Dermis microvascular lymphatic vessel endothelial cell (primary cell): ENCODE measurements around the gene NHLRC4. TPM values are rescaled to one million over a fixed set of nuclear protein-coding genes. Genes with fewer than 3 reads are reported as not detected.

Experiments
- DNase-seq, 2 donors: peaks; one replicate each; pipeline versions ENCODE4 v3.0.0 to v3.0.0-alpha.2; 2010; ENCODE audit warnings: low read depth in 2 of 2
- total RNA-seq: library from RNA; depleted of rRNA; stranded (reverse); fragments of >200 nt; gene quantifications from 2 replicates; pipeline ENCODE4 v1.2.1, GENCODE V29; 2014

NHLRC4 gene
- total RNA-seq, 1 donor from 2014 or later = 1.3 TPM

- no peak for DNase-seq
Measured at GRCh38 chr16:552171-552570, 14.6 kb upstream of the NHLRC4 start.

DNA sequence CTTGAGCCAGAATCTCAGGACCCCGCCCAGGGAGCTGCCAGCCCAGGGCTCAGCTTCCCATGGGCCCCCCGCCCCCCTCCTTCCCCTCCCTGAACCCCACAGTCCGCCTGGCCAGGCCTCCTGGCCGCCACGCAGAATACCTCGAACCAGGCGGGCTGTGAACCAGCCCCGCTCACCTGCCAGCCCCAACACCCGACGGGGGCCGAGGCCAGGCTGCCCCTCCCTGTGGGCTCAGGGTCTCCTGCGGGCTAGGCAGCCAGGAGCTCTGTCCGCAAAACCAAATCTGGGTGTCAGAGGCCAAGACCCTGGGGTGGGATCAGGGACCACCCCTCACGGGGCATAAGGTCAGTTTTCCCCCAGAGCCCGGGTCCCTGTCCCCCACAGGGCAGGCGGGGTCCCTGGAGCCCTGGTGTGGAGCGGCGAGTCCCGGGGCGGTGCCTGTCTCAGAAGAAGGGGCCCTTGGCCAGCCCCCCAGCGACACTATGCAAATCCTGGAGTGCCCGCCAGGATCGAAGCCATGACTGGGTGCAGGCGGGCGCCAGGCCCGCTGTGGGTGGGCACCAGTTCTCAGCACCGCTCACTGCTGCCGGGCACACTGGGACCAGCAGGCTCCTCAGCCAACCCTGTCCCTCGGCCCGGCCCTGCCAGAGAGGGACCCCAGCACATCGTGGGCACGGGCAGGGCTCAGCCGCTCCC lies 13.1 kb upstream of the NHLRC4 start:
- no peak for DNase-seq

DNA sequence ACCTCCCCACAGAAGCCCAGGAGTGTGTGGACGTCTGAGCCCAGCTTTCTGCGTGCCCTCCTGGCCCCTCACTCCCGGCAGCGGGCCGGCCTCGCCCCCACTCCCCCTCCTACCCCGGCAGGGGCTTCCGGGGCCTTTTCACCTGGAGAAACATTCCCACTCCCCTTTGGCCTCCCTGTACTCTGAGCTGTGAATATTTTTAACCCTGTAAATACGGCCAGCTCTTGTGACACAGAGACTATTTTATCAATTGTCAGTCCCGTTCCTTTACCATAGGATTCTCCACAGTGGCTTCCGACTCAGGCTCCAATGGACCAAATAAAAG lies 12.5 kb upstream of the NHLRC4 start:
- DNase-seq = no peak

- peak in 1 of 2 donors; percentile 47 for DNase-seq
Measured at GRCh38 chr16:554640-555365, 12.0 kb upstream of the NHLRC4 start.

DNA sequence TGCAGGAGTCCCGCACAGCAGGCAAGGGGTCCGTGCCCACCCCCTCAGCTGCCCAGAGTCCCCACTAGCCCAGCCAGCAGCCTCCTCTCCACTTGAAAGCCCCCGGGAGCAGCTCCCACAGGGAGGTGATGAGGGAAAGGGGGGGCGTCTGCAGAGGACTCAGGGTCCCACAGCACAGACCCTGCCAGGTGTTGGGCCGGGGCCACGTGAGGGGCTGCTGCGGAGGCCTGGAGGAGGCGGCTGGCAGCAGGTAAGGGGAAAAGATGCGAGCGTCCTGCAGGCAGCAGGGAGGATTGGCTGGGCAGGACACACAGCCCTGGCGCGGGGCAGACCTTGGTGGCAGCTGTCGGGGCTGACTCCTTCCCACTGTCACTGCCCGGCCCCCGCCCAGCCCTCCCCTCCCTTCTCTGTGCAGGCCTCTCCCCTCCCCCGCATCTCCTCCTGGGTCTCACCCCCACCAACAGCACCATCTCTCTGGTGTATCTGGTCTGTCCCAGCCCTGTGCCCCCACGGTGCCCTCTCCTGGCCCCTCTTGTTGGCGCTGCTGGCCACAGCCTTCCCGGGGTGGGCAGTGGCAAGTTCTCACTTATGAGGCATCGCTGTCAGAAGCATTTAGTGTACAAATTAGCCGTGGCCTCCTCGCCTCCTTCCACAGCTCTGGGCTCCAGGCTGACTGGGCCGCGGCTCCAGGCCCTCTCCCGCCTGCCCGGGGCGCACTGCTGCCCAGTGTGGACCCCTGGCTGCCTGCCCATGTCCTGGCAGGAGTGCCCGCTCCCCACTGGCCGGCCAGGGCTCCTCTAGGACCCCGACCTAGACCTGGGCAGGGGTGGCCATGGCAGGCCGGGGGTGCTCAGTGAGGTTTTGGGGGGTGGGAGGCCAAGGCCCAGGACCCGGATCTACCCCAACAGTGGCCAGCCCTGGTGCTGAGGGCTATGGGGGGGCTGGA lies 11.0 kb upstream of the NHLRC4 start:
- no peak for DNase-seq

DNA sequence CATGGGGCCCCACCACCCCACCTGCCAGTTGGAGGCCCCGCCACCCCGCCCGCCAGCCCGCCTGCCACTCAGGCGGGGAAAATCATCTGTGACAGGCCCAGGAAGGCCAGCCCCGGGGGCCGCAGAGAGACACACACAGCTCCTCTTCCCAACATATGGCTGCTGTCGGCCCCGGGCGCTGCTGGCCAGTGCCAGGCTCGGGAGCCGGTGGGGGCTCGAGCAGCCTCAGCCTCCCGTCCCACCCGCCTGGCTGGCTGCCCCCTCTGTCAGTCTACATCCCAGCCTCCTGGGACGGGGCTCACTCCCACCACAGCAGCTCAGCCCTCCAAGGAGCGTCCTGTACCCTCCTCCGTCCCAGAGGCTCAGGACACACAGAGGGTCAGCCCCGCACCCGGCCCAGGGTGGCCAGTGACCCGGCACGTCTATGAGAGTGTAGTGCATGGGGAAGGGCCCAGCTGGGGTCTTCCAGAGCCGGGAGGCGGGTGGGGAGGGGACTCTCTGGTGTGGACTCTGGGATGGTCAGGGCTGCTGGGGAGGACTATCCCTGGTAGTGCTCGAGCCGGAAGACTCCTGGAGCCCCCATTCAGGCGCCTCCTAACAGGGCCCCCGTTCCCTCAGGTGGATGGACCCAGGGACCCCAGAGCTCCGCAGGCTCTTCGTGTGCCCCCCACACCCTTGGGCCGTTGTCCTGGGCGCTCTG lies 10.2 kb upstream of the NHLRC4 start:
- no peak for DNase-seq

GRCh38 chr16:557463-558297 lies 9.1 kb upstream of the NHLRC4 start:
- no peak for DNase-seq

- no peak for DNase-seq
Measured at GRCh38 chr16:558298-559020, 8.3 kb upstream of the NHLRC4 start.

DNA sequence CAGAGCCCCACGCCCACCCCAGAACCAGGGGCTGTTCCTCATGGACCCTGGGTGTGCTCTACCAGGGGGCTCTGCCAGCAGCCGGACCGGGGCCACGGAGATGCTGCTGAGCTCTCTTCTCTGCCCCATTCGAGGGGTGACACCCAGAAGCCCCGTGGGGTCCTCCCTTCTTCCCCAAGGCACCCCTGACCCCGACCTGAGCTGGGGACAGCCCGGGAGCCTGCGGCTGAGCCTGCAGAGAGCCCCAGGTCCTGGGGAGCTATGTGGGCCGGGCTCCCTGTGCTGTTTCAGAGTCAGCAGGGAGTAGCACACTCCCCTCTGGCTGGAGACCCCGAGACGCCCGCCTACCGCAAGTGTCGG lies 7.8 kb upstream of the NHLRC4 start:
- DNase-seq = no peak

- DNase-seq = no peak
Measured at GRCh38 chr16:559411-560203, 7.2 kb upstream of the NHLRC4 start.

DNA sequence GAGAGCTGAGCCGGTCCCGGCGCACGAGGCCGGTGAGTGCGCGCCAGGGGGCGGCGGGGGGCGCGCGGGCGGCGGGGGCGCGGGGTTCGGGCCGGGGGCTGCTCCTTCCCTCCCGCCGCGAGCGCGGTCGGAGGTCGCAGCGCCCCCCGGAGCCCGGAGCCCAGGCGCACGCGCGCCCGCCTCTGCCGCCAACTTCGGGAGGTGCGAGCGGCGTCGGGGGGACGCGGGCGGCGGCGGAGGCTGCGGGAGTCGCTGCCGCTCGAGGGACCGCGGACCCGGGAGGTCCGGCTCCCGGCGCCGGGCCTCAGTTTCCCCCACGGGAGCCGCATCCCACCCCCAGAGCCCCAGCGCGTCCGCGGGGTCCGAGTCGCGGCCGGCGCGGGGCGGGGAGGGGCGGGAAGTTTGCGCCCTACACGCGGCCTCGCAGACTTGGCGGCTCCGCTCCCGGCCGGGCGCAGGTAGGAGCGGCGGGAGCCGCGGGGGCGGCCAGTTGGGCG lies 6.6 kb upstream of the NHLRC4 start, which contains the start of gene PRR35:
PRR35 (plus strand) TSS at position 191 of the 497 bp plus-strand sequence. CDS start 2,901 bp downstream, outside the sequence.
- DNase-seq = no peak

DNA sequence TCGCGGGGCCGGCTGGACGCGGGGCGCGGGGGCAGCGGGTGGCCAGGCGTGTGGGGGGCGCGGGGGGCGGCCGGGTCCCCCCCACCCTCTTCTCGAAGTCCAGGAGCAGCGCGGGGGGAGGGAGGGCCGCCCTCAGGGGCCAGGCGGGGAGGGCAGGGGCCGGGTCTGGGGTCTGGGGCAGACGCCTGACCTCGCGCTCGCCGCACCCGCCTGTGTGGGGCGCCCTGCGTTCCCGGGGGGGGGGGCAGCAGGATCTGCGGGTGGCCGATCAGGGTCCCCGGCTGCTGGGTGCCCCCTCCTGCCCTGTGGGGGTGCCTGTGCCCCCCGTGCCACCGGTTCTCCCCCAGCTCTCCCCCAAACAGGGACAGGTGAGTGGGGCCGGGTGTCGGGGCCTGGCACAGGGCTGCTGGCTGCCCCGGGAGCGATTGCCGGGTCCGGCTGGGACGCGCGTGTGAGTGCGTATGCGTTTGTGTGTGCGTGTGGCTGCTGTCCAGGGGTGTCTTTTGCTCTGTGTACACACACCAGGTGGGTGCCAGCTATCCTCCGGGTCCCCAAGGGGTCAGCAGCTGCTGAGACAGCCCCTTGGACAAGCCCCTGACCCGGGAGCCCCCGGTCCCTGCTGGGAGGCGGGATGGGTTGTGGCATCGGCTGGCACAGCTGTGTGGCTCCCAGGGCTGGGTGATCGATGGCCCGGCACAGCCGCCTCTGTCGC lies 5.9 kb upstream of the NHLRC4 start:
- no peak for DNase-seq

DNA sequence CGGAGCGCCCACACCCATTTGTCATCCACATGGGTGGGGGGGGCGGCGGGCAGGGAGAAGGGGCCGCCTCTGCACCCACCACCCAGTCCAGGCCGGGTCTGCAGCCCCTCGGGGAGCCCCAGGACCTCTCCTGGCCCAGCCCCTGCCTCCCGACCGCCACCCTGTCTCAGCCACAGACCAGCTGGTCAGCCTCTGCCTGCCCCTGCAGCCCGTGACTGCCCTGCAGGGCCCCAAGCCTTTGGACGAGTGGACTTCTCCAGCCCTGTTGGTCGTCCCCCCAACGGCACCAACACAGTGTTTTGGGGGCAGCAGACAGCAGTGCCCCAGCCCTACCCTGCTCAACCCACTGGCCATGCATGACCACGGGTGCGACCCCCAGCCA lies 5.4 kb upstream of the NHLRC4 start:
- DNase-seq = no peak

DNA sequence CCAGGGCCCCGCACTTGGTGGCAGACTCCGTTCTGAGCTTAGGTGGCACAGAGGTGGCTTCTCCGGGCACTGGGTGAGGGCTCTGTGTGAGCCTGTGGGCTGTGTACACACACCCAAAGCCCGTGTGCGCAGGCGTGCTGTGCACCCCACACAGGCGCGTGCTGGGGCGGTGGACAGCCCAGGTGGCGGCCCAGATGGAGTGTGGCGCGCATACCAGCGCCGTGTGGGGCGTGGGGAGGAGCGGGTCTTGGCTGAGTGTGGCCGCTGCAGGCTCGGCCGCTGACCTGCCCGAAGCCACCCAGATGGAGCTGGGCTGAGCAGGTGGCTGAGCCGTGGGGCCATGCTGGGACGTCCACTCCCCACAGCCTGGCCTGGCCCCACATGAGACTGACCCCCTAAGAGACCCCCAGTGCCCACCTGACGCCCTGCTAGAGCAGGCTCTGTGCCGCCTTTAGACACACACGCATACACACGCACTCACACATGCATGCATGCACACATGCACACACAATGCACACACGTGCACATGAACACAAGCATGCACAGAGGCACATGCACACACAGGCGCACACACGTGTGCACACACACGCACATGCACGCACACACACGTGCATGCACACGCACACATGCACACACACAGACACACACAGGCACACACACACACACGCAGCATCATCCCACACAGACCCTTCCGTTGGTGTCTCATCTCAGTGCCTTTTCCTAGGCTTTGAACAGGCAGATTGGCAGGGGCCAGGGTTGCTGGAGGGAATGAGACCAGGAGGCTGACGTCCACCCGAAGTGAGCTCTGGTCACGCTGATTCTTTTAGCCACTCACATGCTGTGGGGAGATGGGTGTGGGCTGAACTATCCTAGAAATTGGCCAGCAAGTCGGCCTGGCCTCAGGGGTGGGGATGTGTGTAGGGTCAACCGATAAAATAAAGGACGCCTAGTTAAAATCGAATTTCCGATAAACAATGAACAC lies 4.6 kb upstream of the NHLRC4 start:
- no peak for DNase-seq

GRCh38 chr16:563072-563644 lies 3.6 kb upstream of the NHLRC4 start:
- DNase-seq = no peak

- no peak for DNase-seq
Measured at GRCh38 chr16:564690-565418, 2.0 kb upstream of the NHLRC4 start.
